Skeletal muscle satellite cell (primary cell): Measurements from ENCODE around the gene NPAS3.

Experiments
- H3K27me3 ChIP-seq: 2 replicates; pipeline ENCODE4 v1.7.0; 2013; ENCODE audit warnings: low read length; ENCODE audit not compliant: control insufficient read depth, insufficient read depth
- H3K36me3 ChIP-seq: 2 replicates; pipeline ENCODE4 v1.7.0; 2013; ENCODE audit warnings: mild to moderate bottlenecking, control low read depth, low read length; ENCODE audit not compliant: insufficient read depth
- H3K4me1 ChIP-seq: 2 replicates; pipeline ENCODE4 v1.7.0; 2013; ENCODE audit warnings: low read length; ENCODE audit not compliant: control insufficient read depth, insufficient read depth
- H3K4me2 ChIP-seq: 2 replicates; pipeline ENCODE4 v1.7.0; 2013; ENCODE audit warnings: mild to moderate bottlenecking, low read length
- H3K4me3 ChIP-seq: 2 replicates; pipeline ENCODE4 v1.7.0; 2013; ENCODE audit warnings: low read length
- H3K9ac ChIP-seq: 2 replicates; pipeline ENCODE4 v1.7.0; 2013; ENCODE audit warnings: mild to moderate bottlenecking, low read depth, low read length, moderate library complexity
- H3K9me3 ChIP-seq: replicated peaks from 2 replicates; pipeline ENCODE4 v1.7.0; 2013; ENCODE audit warnings: mild to moderate bottlenecking, control low read depth, low read length

NPAS3 gene

GRCh38 chr14:33726685-33727084, 788.0 kb downstream of the NPAS3 start:
- Histone ChIP-seq H3K4me2 (no peak overlapping the region), H3K36me3 (no peaks in the 10 kb centered on the region), H3K9me3 (peaks cover 3% of the 10 kb centered on the region)

GRCh38 chr14:33727606-33728005, 788.9 kb downstream of the NPAS3 start:
- H3K36me3 ChIP-seq = no peaks in the 10 kb centered on the region
- no peak overlapping the region for H3K4me2 ChIP-seq
- H3K27me3 ChIP-seq = no peaks in the 10 kb centered on the region
- peaks cover 3% of the 10 kb centered on the region for H3K9me3 ChIP-seq
- H3K4me1 ChIP-seq = peaks cover 9% of the 10 kb centered on the region
- no peak overlapping the region for H3K4me3 ChIP-seq
- no peak overlapping the region for H3K9ac ChIP-seq

More at GRCh38 chr14:33726685-33727084, 788.0 kb downstream of the NPAS3 start:
- H3K4me1 ChIP-seq = peaks cover 9% of the 10 kb centered on the region
- no peaks in the 10 kb centered on the region for H3K27me3 ChIP-seq
- no peak overlapping the region for H3K9ac ChIP-seq
- no peak overlapping the region for H3K4me3 ChIP-seq

- Histone ChIP-seq H3K9me3 (peaks cover 3% of the 10 kb centered on the region), H3K9ac (no peak overlapping the region), H3K4me2 (no peak overlapping the region), H3K36me3 (no peaks in the 10 kb centered on the region), H3K4me3 (no peak overlapping the region), H3K27me3 (no peaks in the 10 kb centered on the region), H3K4me1 (peaks cover 9% of the 10 kb centered on the region)
Measured at GRCh38 chr14:33728010-33728498, 789.4 kb downstream of the NPAS3 start.

- Histone ChIP-seq H3K4me1 (peaks cover 9% of the 10 kb centered on the region), H3K9ac (no peak overlapping the region), H3K4me3 (no peak overlapping the region), H3K9me3 (peaks cover 3% of the 10 kb centered on the region), H3K27me3 (no peaks in the 10 kb centered on the region), H3K36me3 (no peaks in the 10 kb centered on the region), H3K4me2 (no peak overlapping the region)
Measured at GRCh38 chr14:33730156-33730555, 791.5 kb downstream of the NPAS3 start.

GRCh38 chr14:33732175-33732574, 793.5 kb downstream of the NPAS3 start:
- Histone ChIP-seq H3K4me3 (no peak overlapping the region), H3K36me3 (no peaks in the 10 kb centered on the region), H3K4me2 (no peak overlapping the region), H3K9ac (no peak overlapping the region), H3K4me1 (peaks cover 13% of the 10 kb centered on the region), H3K9me3 (peaks cover 3% of the 10 kb centered on the region), H3K27me3 (no peaks in the 10 kb centered on the region)

- Histone ChIP-seq H3K4me1 (peaks cover 20% of the 10 kb centered on the region), H3K9me3 (peaks cover 3% of the 10 kb centered on the region), H3K36me3 (no peaks in the 10 kb centered on the region), H3K27me3 (no peaks in the 10 kb centered on the region), H3K4me2 (no peak overlapping the region), H3K9ac (no peak overlapping the region), H3K4me3 (no peak overlapping the region)
Measured at GRCh38 chr14:33733310-33733709, 794.6 kb downstream of the NPAS3 start.

- no peak overlapping the region for H3K9ac ChIP-seq
- peaks cover 20% of the 10 kb centered on the region for H3K4me1 ChIP-seq
- peaks cover 3% of the 10 kb centered on the region for H3K9me3 ChIP-seq
- H3K27me3 ChIP-seq = no peaks in the 10 kb centered on the region
- no peak overlapping the region for H3K4me3 ChIP-seq
- H3K4me2 ChIP-seq = no peak overlapping the region
- no peaks in the 10 kb centered on the region for H3K36me3 ChIP-seq
Measured at GRCh38 chr14:33733721-33734120, 795.0 kb downstream of the NPAS3 start.

- no peaks in the 10 kb centered on the region for H3K36me3 ChIP-seq
- H3K9ac ChIP-seq = no peak overlapping the region
- H3K4me2 ChIP-seq = no peak overlapping the region
- H3K4me3 ChIP-seq = no peak overlapping the region
- H3K9me3 ChIP-seq = peaks cover 3% of the 10 kb centered on the region
- H3K4me1 ChIP-seq = peaks cover 19% of the 10 kb centered on the region
- H3K27me3 ChIP-seq = no peaks in the 10 kb centered on the region
Measured at GRCh38 chr14:33734387-33734786, 795.7 kb downstream of the NPAS3 start.

- no peak overlapping the region for H3K4me3 ChIP-seq
- no peaks in the 10 kb centered on the region for H3K27me3 ChIP-seq
- no peaks in the 10 kb centered on the region for H3K36me3 ChIP-seq
- peaks cover 21% of the 10 kb centered on the region for H3K4me1 ChIP-seq
- no peak overlapping the region for H3K9ac ChIP-seq
- H3K9me3 ChIP-seq = no peaks in the 10 kb centered on the region
- no peak overlapping the region for H3K4me2 ChIP-seq
Measured at GRCh38 chr14:33736299-33736825, 797.7 kb downstream of the NPAS3 start.

- H3K4me2 ChIP-seq = no peak overlapping the region
- no peaks in the 10 kb centered on the region for H3K27me3 ChIP-seq
- H3K9ac ChIP-seq = no peak overlapping the region
- H3K9me3 ChIP-seq = no peaks in the 10 kb centered on the region
- peaks cover 21% of the 10 kb centered on the region for H3K4me1 ChIP-seq
- no peak overlapping the region for H3K4me3 ChIP-seq
- no peaks in the 10 kb centered on the region for H3K36me3 ChIP-seq
Measured at GRCh38 chr14:33736979-33737378, 798.3 kb downstream of the NPAS3 start.

- Histone ChIP-seq H3K36me3 (no peaks in the 10 kb centered on the region), H3K27me3 (no peaks in the 10 kb centered on the region), H3K9me3 (no peaks in the 10 kb centered on the region), H3K4me3 (no peak overlapping the region), H3K9ac (no peak overlapping the region), H3K4me2 (no peak overlapping the region), H3K4me1 (peaks cover 21% of the 10 kb centered on the region)
Measured at GRCh38 chr14:33737446-33737845, 798.8 kb downstream of the NPAS3 start.

GRCh38 chr14:33738029-33738428, 799.4 kb downstream of the NPAS3 start:
- H3K9me3 ChIP-seq = no peaks in the 10 kb centered on the region
- H3K9ac ChIP-seq = no peak overlapping the region
- H3K36me3 ChIP-seq = no peaks in the 10 kb centered on the region
- peaks cover 21% of the 10 kb centered on the region for H3K4me1 ChIP-seq
- no peaks in the 10 kb centered on the region for H3K27me3 ChIP-seq
- H3K4me3 ChIP-seq = no peak overlapping the region
- H3K4me2 ChIP-seq = no peak overlapping the region
